ENCODE data around the gene ABCA1. TPM values are rescaled to one million over a fixed set of nuclear protein-coding genes. Genes with fewer than 3 reads are reported as not detected.
"Not testable (repeated sequence)": the region's sequence is repeated elsewhere in the genome, so short reads cannot be mapped to it uniquely, and the experiment has no call there.

ABCA1 gene
- total and polyA plus RNA-seq, 4 experiments from 2014 or later = 0.57 to 1.2 (median 0.91) TPM

GRCh38 chr9:104775574-104775936 lies 152.4 kb downstream of the ABCA1 start:
- H3K4me3 Mint-ChIP-seq = no peak overlapping the region
- Histone ChIP-seq H3K4me3 (ENCODE audit: low read length in 2 of 2) (no peak overlapping the region), H3K27me3 (ENCODE audit: insufficient read depth, low read length) (no peaks in the 10 kb centered on the region), H3K9me3 (ENCODE audit: control insufficient read depth in 1 of 2, low read length in 2 of 2) (no peaks in the 10 kb centered on the region), H3K27ac (ENCODE audit: low read depth, low read length) (no peak overlapping the region), H3K4me1 (ENCODE audit: insufficient read depth, low read length) (no peaks in the 10 kb centered on the region), H3K36me3 (ENCODE audit: insufficient read depth, low read length) (no peaks in the 10 kb centered on the region)
- no peak overlapping the region for H3K27ac Mint-ChIP-seq
- H3K4me1 Mint-ChIP-seq = no peaks in the 10 kb centered on the region
- no peaks in the 10 kb centered on the region for H3K27me3 Mint-ChIP-seq
- CTCF ChIA-PET (ENCODE audit: partially characterized antibody) = no interaction called here
- no peak for DNase-seq
- no peaks in the 10 kb centered on the region for H3K9me3 Mint-ChIP-seq
- H3K36me3 Mint-ChIP-seq = no peaks in the 10 kb centered on the region
- intact Hi-C loops (cut with micrococcal nuclease) = no loop called here
- POLR2A ChIA-PET (ENCODE audit: partially characterized antibody) = no interaction called here

GRCh38 chr9:104774831-104775573 lies 153.0 kb downstream of the ABCA1 start:
- H3K36me3 Mint-ChIP-seq = no peaks in the 10 kb centered on the region
- H3K27ac Mint-ChIP-seq = no peak overlapping the region
- H3K4me3 Mint-ChIP-seq = no peak overlapping the region
- Histone ChIP-seq H3K36me3 (ENCODE audit: insufficient read depth, low read length) (no peaks in the 10 kb centered on the region), H3K9me3 (ENCODE audit: control insufficient read depth in 1 of 2, low read length in 2 of 2) (no peaks in the 10 kb centered on the region), H3K4me1 (ENCODE audit: insufficient read depth, low read length) (no peaks in the 10 kb centered on the region), H3K4me3 (ENCODE audit: low read length in 2 of 2) (no peak overlapping the region), H3K27ac (ENCODE audit: low read depth, low read length) (no peak overlapping the region), H3K27me3 (ENCODE audit: insufficient read depth, low read length) (no peaks in the 10 kb centered on the region)
- H3K4me1 Mint-ChIP-seq = no peaks in the 10 kb centered on the region
- no peaks in the 10 kb centered on the region for H3K9me3 Mint-ChIP-seq
- POLR2A ChIA-PET (ENCODE audit: partially characterized antibody) = no interaction called here
- no peaks in the 10 kb centered on the region for H3K27me3 Mint-ChIP-seq
- CTCF ChIA-PET (ENCODE audit: partially characterized antibody) = no interaction called here
- DNase-seq = no peak
- intact Hi-C loops (cut with micrococcal nuclease) = no loop called here

- Histone ChIP-seq H3K27me3 (ENCODE audit: insufficient read depth, low read length) (no peaks in the 10 kb centered on the region), H3K9me3 (ENCODE audit: control insufficient read depth in 1 of 2, low read length in 2 of 2) (no peaks in the 10 kb centered on the region), H3K27ac (ENCODE audit: low read depth, low read length) (no peak overlapping the region), H3K36me3 (ENCODE audit: insufficient read depth, low read length) (no peaks in the 10 kb centered on the region), H3K4me3 (ENCODE audit: low read length in 2 of 2) (no peak overlapping the region), H3K4me1 (ENCODE audit: insufficient read depth, low read length) (no peaks in the 10 kb centered on the region)
- intact Hi-C loops (cut with micrococcal nuclease) = no loop called here
- Mint-ChIP-seq H3K36me3 (no peaks in the 10 kb centered on the region), H3K9me3 (no peaks in the 10 kb centered on the region), H3K27ac (no peak overlapping the region), H3K4me3 (no peak overlapping the region), H3K4me1 (no peaks in the 10 kb centered on the region), H3K27me3 (no peaks in the 10 kb centered on the region)
- DNase-seq = no peak
- ChIA-PET CTCF (ENCODE audit: partially characterized antibody) (no interaction called here), POLR2A (ENCODE audit: partially characterized antibody) (no interaction called here)
These were observed 153.8 kb downstream of the ABCA1 start for GRCh38 chr9:104774132-104774531.

- Histone ChIP-seq H3K4me3 (ENCODE audit: low read length in 2 of 2) (no peak overlapping the region), H3K4me1 (ENCODE audit: insufficient read depth, low read length) (no peaks in the 10 kb centered on the region), H3K36me3 (ENCODE audit: insufficient read depth, low read length) (no peaks in the 10 kb centered on the region), H3K27me3 (ENCODE audit: insufficient read depth, low read length) (no peaks in the 10 kb centered on the region), H3K9me3 (ENCODE audit: control insufficient read depth in 1 of 2, low read length in 2 of 2) (no peaks in the 10 kb centered on the region), H3K27ac (ENCODE audit: low read depth, low read length) (no peak overlapping the region)
- intact Hi-C loops (cut with micrococcal nuclease) = no loop called here
- no peak for DNase-seq
- H3K4me3 Mint-ChIP-seq = no peak overlapping the region
- no peaks in the 10 kb centered on the region for H3K9me3 Mint-ChIP-seq
- H3K27me3 Mint-ChIP-seq = no peaks in the 10 kb centered on the region
- H3K27ac Mint-ChIP-seq = no peak overlapping the region
- no peaks in the 10 kb centered on the region for H3K4me1 Mint-ChIP-seq
- CTCF ChIA-PET (ENCODE audit: partially characterized antibody) = no interaction called here
- POLR2A ChIA-PET (ENCODE audit: partially characterized antibody) = no interaction called here
- no peaks in the 10 kb centered on the region for H3K36me3 Mint-ChIP-seq
These were observed 155.0 kb downstream of the ABCA1 start for GRCh38 chr9:104772714-104773510.

GRCh38 chr9:104769655-104770054 lies 158.3 kb downstream of the ABCA1 start:
- POLR2A ChIA-PET (ENCODE audit: partially characterized antibody) = interaction anchor here (1.5 kb wide), 1 partner anchor 22 kb away, joined by 3 read pairs; the partner anchor contains the start of gene NIPSNAP3A
- no peaks in the 10 kb centered on the region for H3K27me3 ChIP-seq (ENCODE audit: insufficient read depth, low read length)
- DNase-seq = no peak
- no peak overlapping the region for H3K27ac ChIP-seq (ENCODE audit: low read depth, low read length)
- CTCF ChIA-PET (ENCODE audit: partially characterized antibody) = interaction anchor here (1.2 kb wide), 1 partner anchor 9 kb away, joined by 3 read pairs; no protein-coding TSS in a partner anchor
- no peaks in the 10 kb centered on the region for H3K9me3 Mint-ChIP-seq
- H3K4me3 ChIP-seq (ENCODE audit: low read length in 2 of 2) = no peak overlapping the region
- H3K4me1 Mint-ChIP-seq = peaks cover 0 to 4% (median 0%) of the 10 kb centered on the region in 4 donors
- H3K27ac Mint-ChIP-seq = no peak overlapping the region
- peaks cover 2% of the 10 kb centered on the region for H3K4me1 ChIP-seq (ENCODE audit: insufficient read depth, low read length)
- intact Hi-C loops (cut with micrococcal nuclease) = no loop called here
- H3K36me3 ChIP-seq (ENCODE audit: insufficient read depth, low read length) = no peaks in the 10 kb centered on the region
- no peaks in the 10 kb centered on the region for H3K36me3 Mint-ChIP-seq
- no peaks in the 10 kb centered on the region for H3K27me3 Mint-ChIP-seq
- no peaks in the 10 kb centered on the region for H3K9me3 ChIP-seq (ENCODE audit: control insufficient read depth in 1 of 2, low read length in 2 of 2)
- H3K4me3 Mint-ChIP-seq = no peak overlapping the region

- H3K4me3 ChIP-seq (ENCODE audit: low read length in 2 of 2); H3K27ac ChIP-seq (ENCODE audit: low read depth, low read length); H3K4me3 Mint-ChIP-seq; H3K9me3 ChIP-seq (ENCODE audit: control insufficient read depth in 1 of 2, low read length in 2 of 2); H3K27ac Mint-ChIP-seq; H3K4me1 ChIP-seq (ENCODE audit: insufficient read depth, low read length); H3K9me3 Mint-ChIP-seq; H3K36me3 Mint-ChIP-seq; H3K27me3 ChIP-seq (ENCODE audit: insufficient read depth, low read length); H3K4me1 Mint-ChIP-seq; H3K27me3 Mint-ChIP-seq; DNase-seq; H3K36me3 ChIP-seq (ENCODE audit: insufficient read depth, low read length); intact Hi-C loops (cut with micrococcal nuclease): not testable (repeated sequence)
- CTCF ChIA-PET (ENCODE audit: partially characterized antibody) = interaction anchor here (1.2 kb wide), 1 partner anchor 9 kb away, joined by 3 read pairs; no protein-coding TSS in a partner anchor
- POLR2A ChIA-PET (ENCODE audit: partially characterized antibody) = interaction anchor here (1.5 kb wide), 1 partner anchor 21 kb away, joined by 3 read pairs; the partner anchor contains the start of gene NIPSNAP3A
These were observed 158.9 kb downstream of the ABCA1 start for GRCh38 chr9:104769029-104769428.

- Histone ChIP-seq H3K4me1 (ENCODE audit: insufficient read depth, low read length) (peaks cover 6% of the 10 kb centered on the region), H3K27ac (ENCODE audit: low read depth, low read length) (no peak overlapping the region), H3K9me3 (ENCODE audit: control insufficient read depth in 1 of 2, low read length in 2 of 2) (no peaks in the 10 kb centered on the region), H3K4me3 (ENCODE audit: low read length in 2 of 2) (no peak overlapping the region), H3K36me3 (ENCODE audit: insufficient read depth, low read length) (no peaks in the 10 kb centered on the region), H3K27me3 (ENCODE audit: insufficient read depth, low read length) (no peaks in the 10 kb centered on the region)
- H3K27ac Mint-ChIP-seq = no peak overlapping the region
- intact Hi-C loops (cut with micrococcal nuclease) = no loop called here
- ChIA-PET POLR2A (ENCODE audit: partially characterized antibody) (no interaction called here), CTCF (ENCODE audit: partially characterized antibody) (no interaction called here)
- no peak overlapping the region for H3K4me3 Mint-ChIP-seq
- no peak for DNase-seq
- H3K36me3 Mint-ChIP-seq = no peaks in the 10 kb centered on the region
- no peaks in the 10 kb centered on the region for H3K9me3 Mint-ChIP-seq
- H3K27me3 Mint-ChIP-seq = no peaks in the 10 kb centered on the region
- H3K4me1 Mint-ChIP-seq = peaks cover 5 to 9% (median 6%) of the 10 kb centered on the region in 4 donors
These were observed 160.4 kb downstream of the ABCA1 start for GRCh38 chr9:104767507-104767906.
